Hepatocyte (in vitro differentiated cells): ENCODE results near the gene GPR152.

Experiments used
- EZH2 ChIP-seq: fragments of 200-600 bp; sonication (generic); IDR thresholded peaks from 2 replicates; pipeline ENCODE4 v1.6.1; 2016; ENCODE audit warnings: antibody characterized with exemption, mild to moderate bottlenecking, borderline replicate concordance
- EZH2phosphoT487 ChIP-seq: fragments of 200-600 bp; sonication (generic); IDR thresholded peaks from one replicate; pipeline ENCODE4 v1.6.1; 2018; ENCODE audit warnings: antibody characterized with exemption, mild to moderate bottlenecking, low read depth, moderate library complexity; ENCODE audit not compliant: unreplicated experiment, severe bottlenecking
- TF ChIP-seq, protein P1 (sequence below): fragments of 200-600 bp; sonication (generic); IDR thresholded peaks from 2 replicates; pipeline ENCODE4 v1.5.1; 2016; ENCODE audit warnings: antibody characterized with exemption, mild to moderate bottlenecking; ENCODE audit not compliant: poor library complexity

- TF ChIP-seq, protein P1, sequence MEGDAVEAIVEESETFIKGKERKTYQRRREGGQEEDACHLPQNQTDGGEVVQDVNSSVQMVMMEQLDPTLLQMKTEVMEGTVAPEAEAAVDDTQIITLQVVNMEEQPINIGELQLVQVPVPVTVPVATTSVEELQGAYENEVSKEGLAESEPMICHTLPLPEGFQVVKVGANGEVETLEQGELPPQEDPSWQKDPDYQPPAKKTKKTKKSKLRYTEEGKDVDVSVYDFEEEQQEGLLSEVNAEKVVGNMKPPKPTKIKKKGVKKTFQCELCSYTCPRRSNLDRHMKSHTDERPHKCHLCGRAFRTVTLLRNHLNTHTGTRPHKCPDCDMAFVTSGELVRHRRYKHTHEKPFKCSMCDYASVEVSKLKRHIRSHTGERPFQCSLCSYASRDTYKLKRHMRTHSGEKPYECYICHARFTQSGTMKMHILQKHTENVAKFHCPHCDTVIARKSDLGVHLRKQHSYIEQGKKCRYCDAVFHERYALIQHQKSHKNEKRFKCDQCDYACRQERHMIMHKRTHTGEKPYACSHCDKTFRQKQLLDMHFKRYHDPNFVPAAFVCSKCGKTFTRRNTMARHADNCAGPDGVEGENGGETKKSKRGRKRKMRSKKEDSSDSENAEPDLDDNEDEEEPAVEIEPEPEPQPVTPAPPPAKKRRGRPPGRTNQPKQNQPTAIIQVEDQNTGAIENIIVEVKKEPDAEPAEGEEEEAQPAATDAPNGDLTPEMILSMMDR: no peak
- TF ChIP-seq EZH2: no peak
- no peak for TF ChIP-seq EZH2phosphoT487
Measured at GRCh38 chr11:67404515-67405195, 47.9 kb downstream of the GPR152 start.
